GM18526 (cell line): ENCODE measurements around the gene SWT1.

Experiments
- POLR2A ChIP-seq: IDR thresholded peaks from 3 replicates; pipeline ENCODE4 v1.6.1; 2011; ENCODE audit not compliant: insufficient read length; ENCODE audit errors: extremely low read depth

Gene SWT1

DNA sequence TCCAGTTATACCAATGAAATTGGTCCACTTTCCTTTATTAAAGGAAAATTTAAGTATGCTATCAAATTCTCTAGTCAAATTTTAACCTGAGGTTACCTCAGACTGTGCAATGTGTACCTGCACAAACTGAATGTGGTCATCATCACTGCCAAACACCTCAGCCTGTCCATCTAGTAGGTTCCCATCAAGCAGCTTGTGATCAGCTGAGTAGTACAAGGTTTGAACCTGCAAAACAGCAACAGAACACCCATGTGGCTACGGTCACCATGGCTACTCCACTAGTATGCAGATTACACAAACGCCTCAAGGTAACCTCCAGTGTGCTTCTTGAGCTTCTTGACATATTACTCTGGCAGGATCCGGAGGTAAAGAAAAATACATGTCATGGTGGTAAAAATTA, 148.5 kb downstream of the SWT1 start:
- TF ChIP-seq POLR2A, result no peak

DNA sequence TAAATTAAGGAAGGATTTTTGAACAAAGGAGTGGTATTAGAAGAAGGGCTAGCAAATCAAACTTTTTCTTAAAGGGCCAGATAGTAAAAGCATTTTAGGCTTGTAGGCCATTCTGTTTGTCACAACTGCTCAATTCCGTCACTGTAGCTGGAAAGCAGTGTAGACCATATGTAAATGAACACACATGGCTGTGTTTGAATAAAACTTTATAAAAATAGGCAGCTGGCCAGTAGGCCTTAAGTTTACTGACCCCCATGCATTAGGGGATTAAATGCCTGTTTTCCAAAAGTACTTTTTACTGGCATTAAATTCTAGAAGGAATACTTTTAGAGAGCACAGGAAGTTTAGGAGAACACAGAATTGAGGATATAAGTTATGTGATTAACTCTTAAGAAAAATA, 151.2 kb downstream of the SWT1 start:
- TF ChIP-seq POLR2A, result no peak

GRCh38 chr1:185309566-185309965, 152.6 kb downstream of the SWT1 start:
- TF ChIP-seq POLR2A, result no peak

DNA sequence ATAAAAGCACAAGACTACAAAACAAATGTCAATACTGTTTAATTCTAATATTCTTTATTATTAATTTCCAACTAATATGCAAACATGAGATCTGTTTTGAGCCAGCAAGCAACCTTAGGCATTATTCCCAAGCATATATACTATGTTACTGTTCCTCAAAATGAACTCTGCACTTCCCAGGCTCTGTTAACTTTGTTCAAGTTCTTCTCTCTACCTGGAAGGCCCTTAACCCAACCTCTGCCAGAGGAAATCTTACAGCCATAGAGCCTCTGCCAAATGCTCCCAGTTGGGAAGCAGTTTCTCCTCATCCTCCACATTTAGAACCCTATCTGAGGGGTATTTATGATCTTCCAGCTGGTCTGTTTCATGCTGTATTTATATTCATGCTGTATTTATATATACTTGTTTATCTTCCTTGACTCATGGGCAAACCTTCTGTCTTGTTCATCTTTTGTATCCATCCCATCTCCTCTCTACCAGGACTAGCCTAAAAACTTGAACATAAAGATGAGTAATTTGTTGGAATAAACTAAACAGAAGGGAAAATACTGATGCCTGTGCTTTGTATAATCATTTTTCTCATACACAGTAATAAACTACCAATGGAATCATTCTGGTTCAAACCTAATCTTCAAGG, 154.7 kb downstream of the SWT1 start:
- no peak for TF ChIP-seq POLR2A

- TF ChIP-seq POLR2A, result no peak
Measured at GRCh38 chr1:185312361-185313138, 155.6 kb downstream of the SWT1 start.

- TF ChIP-seq POLR2A, result no peak
Measured at GRCh38 chr1:185314411-185314810, 157.4 kb downstream of the SWT1 start.

- TF ChIP-seq POLR2A, result no peak
Measured at GRCh38 chr1:185315445-185316071, 158.6 kb downstream of the SWT1 start.

DNA sequence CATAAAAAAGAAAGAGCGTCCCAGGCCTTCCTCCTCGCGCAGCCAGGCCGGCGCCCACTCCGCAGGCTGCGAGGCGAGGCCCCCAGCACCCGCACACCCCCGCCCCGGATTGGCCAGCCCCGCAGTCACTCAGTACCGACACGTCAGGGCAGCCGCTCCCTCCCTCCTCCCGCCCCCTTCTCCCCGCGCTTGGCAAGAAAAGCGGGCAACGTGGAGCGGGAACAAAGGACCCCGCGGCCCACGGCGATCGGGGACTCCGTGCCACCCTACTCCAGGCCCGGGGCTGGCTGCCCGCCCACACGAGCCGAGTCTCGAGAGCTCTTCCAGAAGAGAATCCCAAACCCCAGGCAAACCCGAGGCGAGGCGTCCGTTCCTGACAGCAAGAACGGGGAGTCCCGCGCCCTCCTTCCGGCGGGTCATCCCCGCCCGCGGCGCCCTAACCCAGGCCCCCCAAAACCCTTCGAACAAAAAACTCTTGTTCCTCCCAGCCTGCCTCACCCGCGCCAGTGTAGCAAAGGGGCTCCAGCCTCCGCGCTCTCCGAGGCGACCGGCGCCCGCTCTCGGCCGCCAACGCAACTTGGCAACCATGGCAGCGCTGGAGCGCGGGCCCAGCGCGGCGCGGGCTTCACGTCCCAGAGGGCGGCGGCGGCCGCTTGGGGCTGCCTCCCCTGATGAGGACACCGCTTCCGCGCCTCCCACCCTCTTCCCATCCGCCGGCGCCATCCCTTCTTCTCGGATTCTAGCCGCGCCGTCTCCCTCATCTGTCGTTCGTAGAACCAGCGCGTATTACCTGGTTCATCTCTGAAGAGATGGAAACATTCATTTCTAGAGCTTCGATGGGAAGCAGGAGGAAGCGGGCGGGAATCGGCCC, 159.4 kb downstream of the SWT1 start:
- TF ChIP-seq POLR2A, result peak; percentile 30

DNA sequence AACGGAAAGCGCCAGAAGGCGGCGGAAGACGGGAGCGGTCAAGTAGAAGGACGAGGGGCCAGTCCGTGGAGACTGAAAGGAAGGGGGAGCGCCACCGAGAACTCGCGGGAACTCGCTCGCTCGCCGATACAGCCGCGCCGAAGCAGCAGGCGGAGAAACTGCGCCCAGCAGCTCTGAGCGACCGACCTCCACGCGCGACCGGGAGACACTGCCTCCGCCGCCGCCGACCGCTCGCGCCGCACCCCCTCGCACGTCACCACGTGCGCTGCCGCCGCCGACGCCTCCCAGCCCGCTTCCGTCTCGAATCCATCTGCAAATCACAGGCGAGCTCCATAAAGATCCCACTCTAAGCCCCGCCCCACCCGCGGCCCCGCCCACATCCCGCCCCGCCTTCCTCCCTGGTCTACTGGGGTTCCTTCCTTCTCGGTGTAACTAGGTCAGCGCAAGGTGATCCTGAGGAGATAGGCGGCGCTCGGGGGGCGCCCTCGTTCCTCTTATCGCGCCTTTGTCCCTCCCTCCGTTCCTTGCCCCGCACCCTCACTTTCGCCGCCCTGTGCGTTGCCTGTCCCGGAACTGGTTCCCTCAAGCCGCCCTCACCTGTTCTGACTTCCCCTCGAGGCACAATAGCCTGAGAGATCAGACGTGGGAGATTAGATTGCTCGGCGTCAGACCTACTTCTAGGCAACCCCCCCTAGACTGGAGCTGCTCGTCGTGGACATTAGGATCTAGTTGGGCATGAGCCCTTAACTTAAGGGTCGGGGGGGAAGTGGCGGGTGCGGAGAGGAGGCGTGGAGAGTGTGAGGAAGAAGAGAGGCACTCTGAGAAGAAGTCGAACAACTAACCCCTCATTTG, 160.3 kb downstream of the SWT1 start, which contains the start of gene IVNS1ABP:
TSS of gene IVNS1ABP (minus strand) at position 210 of the 852 bp plus-strand sequence. CDS start 7,750 bp downstream, outside the sequence.
- TF ChIP-seq POLR2A, result peak; percentile 97

DNA sequence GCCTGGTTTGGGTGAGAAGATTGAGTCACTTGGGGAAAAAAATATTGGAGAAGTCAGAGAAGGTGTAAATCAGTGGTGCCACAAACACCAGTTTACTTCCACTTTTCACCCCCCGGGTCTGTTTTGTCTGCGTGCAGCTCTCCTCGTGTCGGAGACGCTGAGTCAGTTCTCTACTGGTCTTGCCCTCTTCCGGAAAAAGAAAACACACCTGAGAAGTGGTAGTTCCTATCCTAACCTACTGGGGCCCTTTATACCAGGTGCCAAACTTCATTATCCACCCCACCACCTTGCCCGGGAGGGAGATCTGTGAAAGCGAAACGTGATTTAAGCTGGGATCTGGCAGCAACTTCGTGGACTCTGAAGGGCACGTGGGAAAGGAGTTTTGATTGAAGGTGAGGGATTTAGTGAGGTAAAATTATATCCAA, 160.9 kb downstream of the SWT1 start:
- TF ChIP-seq POLR2A, result no peak

GRCh38 chr1:185318431-185319138, 161.6 kb downstream of the SWT1 start:
- no peak for TF ChIP-seq POLR2A

- TF ChIP-seq POLR2A, result no peak
Measured at GRCh38 chr1:185319139-185319475, 162.1 kb downstream of the SWT1 start.

- no peak for TF ChIP-seq POLR2A
Measured at GRCh38 chr1:185322636-185323035, 165.7 kb downstream of the SWT1 start.

DNA sequence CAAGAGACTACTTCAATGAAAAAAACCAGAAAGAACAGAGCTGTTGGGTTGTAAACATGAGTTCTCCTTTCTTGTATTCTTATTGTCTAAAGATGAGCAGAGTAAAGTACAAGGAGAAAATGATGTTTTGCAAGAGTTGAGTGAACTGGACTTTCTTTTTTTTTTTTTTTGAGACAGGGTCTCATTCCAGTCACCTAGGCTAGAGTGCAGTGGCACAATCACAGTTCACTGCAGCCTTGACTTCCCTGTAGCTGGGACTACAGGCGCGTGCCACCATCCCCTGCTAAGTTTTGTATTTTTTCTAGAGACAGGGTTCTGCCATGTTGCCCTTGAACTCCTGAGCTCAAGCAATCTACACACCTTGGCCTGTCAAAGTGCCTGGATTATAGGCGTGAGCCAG, 167.2 kb downstream of the SWT1 start:
- no peak for TF ChIP-seq POLR2A
